HCT116 (cell line): Measurements from ENCODE around the gene ZCCHC2. TPM values are rescaled to one million over a fixed set of nuclear protein-coding genes. Genes with fewer than 3 reads are reported as not detected.

Source experiments
- ATAC-seq: fragments of 200-7000 bp; cut with Tn5 transposase; 2 replicates; pipeline ENCODE4 v1.9.1; 2020; ENCODE audit warnings: mild to moderate bottlenecking, moderate library complexity
- BruUV-seq: library from RNA; stranded (reverse); fragments of 400-500 nt; replicated peaks from 2 replicates; lab custom pipeline; 2021; lab: Mats Ljungman, UMichigan
- CTCF ChIA-PET: fragments of 300-600 bp; sonication (Branson Sonifier 250); formaldehyde crosslinking; loops from one replicate; lab custom pipeline; 2021; ENCODE audit warnings: antibody characterized with exemption; lab: Charles Lee
- POLR2A ChIA-PET: fragments of 300-600, 350-600 bp; sonication (Branson Sonifier 250); formaldehyde crosslinking; loops from one replicate; lab custom pipeline; 2021; ENCODE audit warnings: antibody characterized with exemption; lab: Charles Lee
- RAD21 ChIA-PET, 2 experiments: fragments of 300-600 bp; sonication (Branson Sonifier 250); formaldehyde crosslinking; loops; one replicate each; lab custom pipeline; 2023; ENCODE audit warnings: low total read pairs in 2 of 2; ENCODE audit not compliant: uncharacterized antibody in 2 of 2, unreplicated experiment in 2 of 2, low non-redundant PET in 1 of 2; lab: Charles Lee
- DNase-seq: peaks from one replicate; pipeline ENCODE4 v3.0.0-alpha.2; 2010; ENCODE audit warnings: low read depth, low spot score
- H2AFZ ChIP-seq: fragments of 200-600 bp; shearing (Covaris generic), sonication (generic); 2 replicates; pipeline ENCODE4 v1.6.1; 2017; ENCODE audit warnings: low read depth, mixed run types, mixed read lengths, antibody characterized with exemption, low read length; ENCODE audit not compliant: poor library complexity, severe bottlenecking
- H3K27ac ChIP-seq: 2 replicates; pipeline ENCODE4 v1.5.1; 2012; ENCODE audit warnings: low read depth, low read length
- H3K27me3 ChIP-seq: fragments of 200-600 bp; sonication (generic); 2 replicates; pipeline ENCODE4 v1.6.1; 2016; ENCODE audit warnings: mixed run types, low read length, mixed read lengths; ENCODE audit not compliant: insufficient read depth
- H3K36me3 ChIP-seq, 2 experiments: fragments of 200-500 bp in 1 of 2; fragments of 200-600 bp in 1 of 2; sonication (Bioruptor generic) in 1 of 2; sonication (generic) in 1 of 2; 2 replicates each; pipeline versions ENCODE4 v1.5.1 to v1.6.1; 2014 to 2016; ENCODE audit warnings: low read length in 2 of 2, inconsistent platforms in 1 of 2, mixed read lengths in 1 of 2, mixed run types in 1 of 2; ENCODE audit not compliant: insufficient read depth in 2 of 2, control insufficient read depth in 1 of 2
- H3K4me1 ChIP-seq, 2 experiments: fragments of 200-600 bp in 1 of 2; sonication (generic) in 1 of 2; 2 replicates each; pipeline versions ENCODE4 v1.5.1 to v1.6.1; 2012 to 2017; ENCODE audit warnings: low read length in 2 of 2, inconsistent platforms in 1 of 2, mild to moderate bottlenecking in 1 of 2, mixed read lengths in 1 of 2, mixed run types in 1 of 2, moderate library complexity in 1 of 2; ENCODE audit not compliant: insufficient read depth in 2 of 2, control insufficient read depth in 1 of 2
- H3K4me2 ChIP-seq: fragments of 200-600 bp; sonication (generic); 2 replicates; pipeline ENCODE4 v1.6.1; 2017; ENCODE audit warnings: mixed run types, low read length, mixed read lengths
- H3K4me3 ChIP-seq, 2 experiments: fragments of 200-600 bp in 1 of 2; sonication (generic) in 1 of 2; replicated peaks in 1 of 2; 2 replicates each; pipeline ENCODE4 v1.5.1; 2011 to 2016; ENCODE audit warnings: low read length in 2 of 2, control low read depth in 1 of 2, low read depth in 1 of 2, mild to moderate bottlenecking in 1 of 2, mixed read lengths in 1 of 2, mixed run types in 1 of 2
- H3K79me2 ChIP-seq: fragments of 200-600 bp; sonication (generic); 2 replicates; pipeline ENCODE4 v1.6.1; 2017; ENCODE audit warnings: mild to moderate bottlenecking, mixed run types, low read length, moderate library complexity, mixed read lengths; ENCODE audit not compliant: insufficient read depth
- H3K9ac ChIP-seq: fragments of 200-600 bp; sonication (generic); 2 replicates; pipeline ENCODE4 v1.6.1; 2016; ENCODE audit warnings: low read length, mixed read lengths
- H3K9me2 ChIP-seq: fragments of 200-600 bp; sonication (generic), shearing (Covaris generic); 2 replicates; pipeline ENCODE4 v1.6.1; 2017; ENCODE audit warnings: mixed run types, mild to moderate bottlenecking, moderate library complexity; ENCODE audit not compliant: insufficient read depth
- H3K9me3 ChIP-seq, 2 experiments: fragments of 200-500 bp in 1 of 2; fragments of 200-600 bp in 1 of 2; sonication (Bioruptor generic) in 1 of 2; sonication (generic) in 1 of 2; 2 replicates each; pipeline ENCODE4 v1.6.1; 2014 to 2017; ENCODE audit warnings: low read length in 2 of 2, mixed read lengths in 2 of 2, inconsistent platforms in 1 of 2, low read depth in 1 of 2, mild to moderate bottlenecking in 1 of 2, mixed run types in 1 of 2, moderate library complexity in 1 of 2; ENCODE audit not compliant: control insufficient read depth in 1 of 2, insufficient read depth in 1 of 2
- H4K20me1 ChIP-seq: fragments of 200-600 bp; sonication (generic), shearing (Covaris generic); 2 replicates; pipeline ENCODE4 v1.6.1; 2017; ENCODE audit warnings: mixed run types, mild to moderate bottlenecking, moderate library complexity; ENCODE audit not compliant: insufficient read depth
- ATF3 ChIP-seq: IDR thresholded peaks from 2 replicates; pipeline ENCODE4 v1.6.1; 2012
- CBX3 ChIP-seq: IDR thresholded peaks from 2 replicates; pipeline ENCODE4 v1.6.1; 2012; ENCODE audit warnings: low read depth
- CEBPB ChIP-seq: IDR thresholded peaks from 2 replicates; pipeline ENCODE4 v1.6.1; 2012; ENCODE audit warnings: low read depth
- CTCF ChIP-seq, 3 experiments: fragments of 200-600 bp in 1 of 3; sonication (generic) in 1 of 3; IDR thresholded peaks in 2 of 3; conservative IDR thresholded peaks in 1 of 3; 2 replicates each; pipeline ENCODE4 v1.5.1; 2012 to 2017; ENCODE audit warnings: low read depth in 2 of 3, low read length in 2 of 3, antibody characterized with exemption in 1 of 3, borderline replicate concordance in 1 of 3, control low read depth in 1 of 3, mild to moderate bottlenecking in 1 of 3, mixed read lengths in 1 of 3, mixed run types in 1 of 3, moderate library complexity in 1 of 3; ENCODE audit not compliant: insufficient read depth in 1 of 3
- EZH2 ChIP-seq: fragments of 200-600 bp; sonication (generic); IDR thresholded peaks from 2 replicates; pipeline ENCODE4 v1.6.1; 2017; ENCODE audit warnings: antibody characterized with exemption, mixed run types
- EZH2phosphoT487 ChIP-seq: fragments of 200-600 bp; IDR thresholded peaks from 2 replicates; pipeline ENCODE4 v1.6.1; 2018; ENCODE audit warnings: antibody characterized with exemption, borderline replicate concordance
- JUND ChIP-seq: IDR thresholded peaks from 2 replicates; pipeline ENCODE4 v1.6.1; 2012
- MAX ChIP-seq: IDR thresholded peaks from 2 replicates; pipeline ENCODE4 v1.6.1; 2012
- POLR2A ChIP-seq: IDR thresholded peaks from 2 replicates; pipeline ENCODE4 v1.7.0; 2011; ENCODE audit warnings: borderline replicate concordance; ENCODE audit not compliant: insufficient read depth, insufficient read length; ENCODE audit errors: extremely low read depth
- POLR2AphosphoS5 ChIP-seq: IDR thresholded peaks from 2 replicates; pipeline ENCODE4 v1.6.1; 2011; ENCODE audit warnings: mild to moderate bottlenecking, low read depth, low read length, moderate library complexity
- REST ChIP-seq: IDR thresholded peaks from 2 replicates; pipeline ENCODE4 v1.6.1; 2012; ENCODE audit warnings: low read depth
- SIN3A ChIP-seq: IDR thresholded peaks from 2 replicates; pipeline ENCODE4 v1.6.1; 2012; ENCODE audit warnings: low read depth
- SRF ChIP-seq: IDR thresholded peaks from 2 replicates; pipeline ENCODE4 v1.6.1; 2012; ENCODE audit warnings: low read depth
- TCF7L2 ChIP-seq: IDR thresholded peaks from 2 replicates; pipeline ENCODE4 v1.7.0; 2011; ENCODE audit warnings: borderline replicate concordance, inconsistent platforms; ENCODE audit not compliant: insufficient read depth, insufficient read length; ENCODE audit errors: extremely low read depth
- YY1 ChIP-seq: IDR thresholded peaks from 2 replicates; pipeline ENCODE4 v1.6.1; 2011; ENCODE audit warnings: low read length, low read depth, moderate library complexity, mild to moderate bottlenecking; ENCODE audit not compliant: insufficient replicate concordance; ENCODE audit errors: extremely low read depth
- ZBTB33 ChIP-seq: IDR thresholded peaks from 2 replicates; pipeline ENCODE4 v1.6.1; 2011; ENCODE audit warnings: mild to moderate bottlenecking, low read length, moderate library complexity; ENCODE audit not compliant: insufficient replicate concordance; ENCODE audit errors: extremely low read depth
- ZFX ChIP-seq: fragments of 450-650 bp; IDR thresholded peaks from 2 replicates; pipeline ENCODE4 v1.6.1; 2017
- ZNF274 ChIP-seq: fragments of 200-500 bp; sonication (Bioruptor generic); IDR thresholded peaks from 2 replicates; pipeline ENCODE4 v1.6.1; 2014; ENCODE audit warnings: mild to moderate bottlenecking, low read depth, low read length, inconsistent platforms
- intact Hi-C: fragments of 100-400 bp; cut with micrococcal nuclease; formaldehyde crosslinking; loops from 2 replicates; pipeline ENCODE4 v1.10.0; 2022
- total RNA-seq: library from RNA; stranded (reverse); gene quantifications from one replicate; pipeline ENCODE4 v1.2.1, GENCODE V29; 2021; ENCODE audit not compliant: unreplicated experiment

ZCCHC2 gene
- total RNA-seq, 1 experiment from 2014 or later: 17.7 TPM

- Histone ChIP-seq H3K9ac (no peak overlapping the region), H3K27ac (no peak overlapping the region; the same call in 1 of the 2 replicates), H3K79me2 (no peaks in the 10 kb centered on the region), H3K4me3 (no peak overlapping the region), H3K27me3 (no peaks in the 10 kb centered on the region), H3K36me3 (no peaks in the 10 kb centered on the region), H4K20me1 (no peaks in the 10 kb centered on the region), H3K4me2 (peak overlapping the region; percentile 75; the same call in 1 of the 2 replicates), H2AFZ (no peak overlapping the region), H3K9me3 (no peaks in the 10 kb centered on the region), H3K4me1 (peaks cover 20 to 33% of the 10 kb centered on the region in 2 experiments), H3K9me2 (no peaks in the 10 kb centered on the region)
- ChIA-PET CTCF (interaction anchor here (1.3 kb wide), 1 partner anchor 29 kb away, joined by 5 read pairs; no protein-coding TSS in a partner anchor), RAD21 (no interaction called here), POLR2A (no interaction called here)
- DNase-seq: no peak
- BruUV-seq: no TSS peak
- intact Hi-C loops: loop anchor here (2.0 to 10.0 kb wide), 3 partner anchors 35 to 838 kb away; partner anchors contain the start of gene ZCCHC2
- ATAC-seq: no peak
- TF ChIP-seq ATF3: no peak
- TF ChIP-seq POLR2A: no peak
- TF ChIP-seq ZNF274: no peak
- TF ChIP-seq CTCF (IDR thresholded peaks at IDR 0.05 in 2 of 3, conservative IDR thresholded peaks at IDR 0.05 in 1 of 3; ENCODE audit: borderline replicate concordance in 1 of 3, insufficient read depth in 1 of 3, low read depth in 2 of 3, low read length in 2 of 3): no peak
- TF ChIP-seq SRF: no peak
- TF ChIP-seq CBX3: no peak
- TF ChIP-seq YY1: no peak
- TF ChIP-seq JUND: no peak
- TF ChIP-seq ZBTB33: no peak
- TF ChIP-seq EZH2: no peak
- TF ChIP-seq EZH2phosphoT487: no peak
- TF ChIP-seq POLR2AphosphoS5: no peak
- TF ChIP-seq TCF7L2: no peak
- no peak for TF ChIP-seq SIN3A
- TF ChIP-seq MAX: no peak
- TF ChIP-seq CEBPB: no peak
- no peak for TF ChIP-seq ZFX
- TF ChIP-seq REST: no peak
Observed at GRCh38 chr18:62487161-62487560, 35.7 kb upstream of the ZCCHC2 start.
